ENCODE results near the gene SETDB2.

Gene SETDB2

DNA sequence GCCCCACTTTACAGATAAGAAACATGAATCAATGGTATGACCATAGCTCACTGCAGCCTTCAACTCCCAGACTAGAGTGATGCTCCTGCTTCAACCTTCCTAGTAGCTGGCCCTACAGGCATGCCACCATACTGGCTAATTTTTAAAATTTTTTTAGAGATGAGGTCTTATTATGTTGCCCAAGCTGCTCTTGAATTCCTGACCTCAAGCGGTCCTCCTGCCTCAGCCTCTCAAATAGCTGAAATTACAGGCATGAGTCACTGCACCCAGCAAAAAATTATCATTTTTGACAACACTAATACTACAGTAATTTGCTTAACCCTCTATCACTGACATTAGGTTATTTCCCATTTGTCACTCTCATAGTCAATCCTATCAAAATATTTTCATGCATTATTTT, 15.0 kb upstream of the SETDB2 start:
- no peak for DNase-seq

DNA sequence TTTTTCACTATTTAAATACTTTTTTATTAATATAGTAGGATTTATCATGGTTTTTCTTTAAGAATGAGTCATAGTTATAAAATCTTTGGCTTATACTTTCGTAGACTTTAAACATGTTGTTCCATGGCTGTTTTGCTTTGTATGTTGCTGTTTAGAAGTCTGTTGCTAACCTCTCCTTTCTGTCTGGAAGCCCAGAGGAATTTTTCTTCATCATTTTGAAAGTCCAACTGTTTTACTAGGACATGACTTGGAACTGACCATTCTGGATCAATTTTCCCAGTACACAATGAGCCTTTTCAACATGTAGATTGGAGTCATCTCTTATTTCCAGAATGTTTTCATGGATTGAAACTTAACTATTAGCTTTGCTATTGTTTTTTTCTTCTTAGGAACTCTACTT, 8.1 kb upstream of the SETDB2 start:
- DNase-seq, result no peak

- no peak for DNase-seq
Measured at GRCh38 chr13:49436890-49437289, 7.2 kb upstream of the SETDB2 start.

GRCh38 chr13:49437705-49438104, 6.4 kb upstream of the SETDB2 start:
- DNase-seq, result no peak

GRCh38 chr13:49439609-49440008, 4.5 kb upstream of the SETDB2 start:
- no peak for DNase-seq

DNA sequence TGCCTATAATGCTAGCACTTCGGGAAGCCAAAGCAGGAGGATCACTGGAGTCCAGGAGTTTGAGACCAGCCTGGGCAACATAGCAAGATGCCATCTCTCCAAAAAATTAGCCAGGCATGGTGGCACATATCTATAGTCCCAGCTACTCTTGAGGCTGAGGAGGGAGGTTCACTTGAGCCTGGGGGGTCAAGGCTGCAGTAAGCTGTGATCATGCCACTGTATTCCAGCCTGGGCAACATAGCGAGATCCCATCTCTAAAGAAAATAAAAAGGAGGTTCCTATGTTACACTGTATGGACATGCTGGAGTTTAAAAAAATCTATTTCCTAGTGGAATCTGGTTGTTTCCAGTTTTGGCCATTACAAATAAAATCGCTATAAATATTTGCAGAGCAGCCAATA, 2.8 kb upstream of the SETDB2 start:
- DNase-seq, result no peak

- DNase-seq, result no peak
Measured at GRCh38 chr13:49441846-49442245, 2.2 kb upstream of the SETDB2 start.

GRCh38 chr13:49443357-49443703, 744 bp upstream of the SETDB2 start:
- no peak for DNase-seq

GRCh38 chr13:49444524-49445395, 686 bp downstream of the SETDB2 start:
- DNase-seq, result no peak

- DNase-seq, result no peak
Measured at GRCh38 chr13:49446473-49446872, 2.4 kb downstream of the SETDB2 start.

GRCh38 chr13:49448753-49449152, 4.7 kb downstream of the SETDB2 start:
- DNase-seq, result no peak

GRCh38 chr13:49450105-49450819, 6.2 kb downstream of the SETDB2 start:
- DNase-seq, result no peak

- DNase-seq, result no peak
Measured at GRCh38 chr13:49452725-49453457, 8.8 kb downstream of the SETDB2 start.

DNA sequence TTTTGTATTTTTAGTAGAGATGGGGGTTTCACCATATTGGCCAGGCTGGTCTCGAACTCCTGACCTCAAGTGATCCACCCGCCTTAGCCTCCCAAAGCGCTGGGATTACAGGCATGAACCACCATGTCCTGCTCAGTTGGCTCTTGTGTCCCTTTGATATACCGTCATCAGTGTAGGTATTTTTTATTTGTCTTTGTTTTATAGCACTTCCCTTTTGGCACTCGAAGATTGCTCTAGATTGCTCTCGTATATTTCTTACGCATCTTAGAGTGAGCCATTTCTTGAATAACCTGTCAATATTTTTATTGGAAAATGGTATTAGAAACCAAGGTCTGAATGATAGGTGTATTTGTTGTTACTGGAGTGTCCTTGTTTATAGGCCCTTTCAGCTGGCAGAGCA, 9.4 kb downstream of the SETDB2 start:
- DNase-seq, result no peak

GRCh38 chr13:49454388-49455006, 10.4 kb downstream of the SETDB2 start:
- DNase-seq, result no peak

DNA sequence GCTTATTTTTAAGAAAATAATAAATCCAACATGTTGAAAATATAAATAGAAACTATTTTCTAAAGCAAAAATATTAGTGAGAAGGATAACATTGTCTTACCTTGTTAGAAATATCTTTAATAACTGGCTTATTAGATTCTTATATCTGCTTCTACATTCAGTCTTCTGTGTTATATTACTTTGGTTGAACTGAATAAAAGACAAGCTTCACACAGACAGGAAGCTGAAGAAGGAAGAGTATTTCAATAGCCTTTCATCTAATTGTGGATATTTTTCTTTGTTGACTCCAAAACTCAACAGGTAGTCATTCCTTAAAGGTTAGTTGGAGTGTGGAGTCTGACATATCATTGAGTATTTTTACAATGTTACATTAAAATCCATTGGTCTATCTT, 10.9 kb downstream of the SETDB2 start:
- no peak for DNase-seq

GRCh38 chr13:49456156-49456555, 12.1 kb downstream of the SETDB2 start:
- no peak for DNase-seq

DNA sequence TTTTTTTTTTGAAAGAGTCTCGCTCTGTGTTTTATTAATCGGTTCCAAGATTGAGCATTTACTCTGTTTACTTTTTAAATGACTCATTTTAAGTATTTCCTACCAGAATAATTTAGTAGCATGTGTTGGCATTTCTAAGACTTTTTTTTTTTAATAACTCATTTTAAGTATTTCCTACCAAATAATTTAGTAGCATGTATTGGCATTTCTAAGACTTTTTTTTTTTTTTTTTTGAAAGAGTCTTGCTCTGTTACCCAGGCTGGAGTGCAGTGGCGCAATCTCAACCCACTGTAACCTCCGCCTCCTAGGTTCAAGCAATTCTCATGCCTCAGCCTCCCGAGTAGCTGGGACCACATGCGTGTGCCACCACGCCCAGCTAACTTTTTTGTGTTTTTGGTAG, 13.1 kb downstream of the SETDB2 start:
- DNase-seq, result no peak

DNA sequence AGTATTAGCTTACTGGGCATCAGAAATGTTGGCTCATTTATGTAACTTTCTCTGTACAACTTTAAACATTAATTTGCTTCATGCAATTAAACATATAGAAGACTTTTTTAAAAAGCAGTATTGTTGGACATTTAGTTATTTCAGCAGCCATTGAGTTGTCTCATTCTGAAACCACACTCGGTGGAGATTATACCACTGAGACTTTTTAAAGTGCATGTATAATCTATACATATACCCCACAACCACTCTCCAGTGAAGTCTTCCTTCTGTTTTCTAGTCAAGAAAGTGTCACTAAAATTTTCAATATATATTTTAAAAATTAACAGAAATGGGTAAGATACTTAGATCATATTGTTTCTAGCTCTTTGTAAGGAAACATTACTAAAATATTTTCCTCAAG, 15.5 kb downstream of the SETDB2 start:
- DNase-seq, result no peak

DNA sequence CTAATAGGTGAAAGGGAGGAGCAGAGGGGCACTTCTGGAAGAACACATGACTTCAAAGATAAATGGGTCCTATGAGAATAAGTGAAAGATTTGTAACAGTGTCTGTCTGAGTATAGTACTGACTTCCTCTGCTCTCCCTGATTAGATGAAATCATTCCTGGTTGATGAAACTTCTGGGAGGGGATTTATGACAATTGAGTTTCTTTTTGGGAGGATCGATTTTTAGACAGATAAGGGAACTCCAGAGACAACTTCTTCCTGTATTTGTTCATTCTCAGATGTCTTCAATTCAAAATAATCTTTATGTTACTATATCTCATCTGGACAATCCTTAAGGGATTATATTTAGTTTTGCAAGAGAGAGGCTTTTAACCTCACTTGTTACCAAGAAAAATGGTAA, 20.0 kb downstream of the SETDB2 start:
- DNase-seq, result no peak

DNA sequence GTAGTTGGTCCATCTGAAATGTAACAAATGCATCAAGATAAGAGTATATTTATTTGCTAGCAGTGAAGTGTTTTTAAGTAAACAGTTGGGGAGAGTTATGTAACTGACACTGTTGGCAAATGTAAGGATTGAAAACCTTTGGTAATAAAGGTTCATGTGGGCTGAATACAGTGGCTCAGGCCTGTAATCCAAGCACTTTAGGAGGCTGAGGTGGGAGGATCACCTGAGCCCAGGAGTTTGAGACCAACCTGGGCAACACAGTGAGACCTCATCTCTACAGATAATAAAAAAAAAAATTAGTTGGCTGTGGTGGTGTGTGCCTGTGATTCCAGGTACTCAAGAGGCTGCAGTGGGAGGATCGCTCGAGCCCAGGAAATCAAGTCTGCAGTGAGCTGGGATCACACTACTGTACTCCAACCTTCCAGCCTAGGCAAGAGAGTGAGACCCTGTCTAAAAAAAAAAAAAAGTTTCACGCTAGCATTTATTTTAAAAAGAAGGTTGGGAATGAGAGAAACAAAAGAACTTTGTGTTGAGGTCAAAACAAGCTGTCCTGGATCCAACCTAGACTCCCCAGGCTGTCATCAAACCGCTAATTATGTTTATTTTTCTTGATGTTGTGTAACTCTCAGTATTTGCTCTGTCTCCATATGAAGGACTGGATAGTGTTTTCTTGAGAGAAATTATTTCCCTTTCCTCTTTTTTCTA, 20.7 kb downstream of the SETDB2 start:
- no peak for DNase-seq

DNA sequence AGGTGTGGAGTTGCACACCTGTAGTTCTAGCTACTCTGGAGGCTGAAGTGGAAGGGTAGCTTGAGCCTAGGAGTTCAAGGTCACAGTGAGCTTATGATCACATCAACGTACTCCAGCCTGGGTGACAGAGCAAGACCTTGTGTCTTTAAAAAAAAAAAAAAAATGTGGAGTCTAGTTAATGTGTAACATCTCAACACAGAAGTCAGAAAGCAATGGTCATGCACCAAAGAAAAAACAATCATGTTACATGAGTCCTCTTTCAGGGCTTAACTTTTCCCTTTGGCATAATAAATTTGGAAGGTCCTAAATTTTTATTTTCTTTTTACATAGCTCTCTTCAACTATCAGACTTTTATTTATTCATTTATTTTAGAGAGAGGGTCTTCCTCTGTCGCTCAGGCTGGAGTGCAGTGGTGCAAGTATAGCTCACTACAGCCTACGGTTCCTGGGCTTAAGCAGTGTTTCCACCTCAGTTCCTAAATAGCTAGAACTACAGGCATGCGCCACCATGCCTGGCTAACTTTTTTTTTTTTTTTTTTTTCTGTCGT, 22.3 kb downstream of the SETDB2 start:
- no peak for DNase-seq
